K562 (cell line): ENCODE data around the gene FRMD4A. TPM values are rescaled to one million over a fixed set of nuclear protein-coding genes. Genes with fewer than 3 reads are reported as not detected.

Experiments
- ATAC-seq: fragments of 200-7000 bp; cut with Tn5 transposase; 3 replicates; pipeline ENCODE4 v1.9.1; 2020; ENCODE audit warnings: moderate library complexity
- BruUV-seq: library from RNA; stranded (reverse); fragments of 400-500 nt; replicated peaks from 2 replicates; lab custom pipeline; 2021; lab: Mats Ljungman, UMichigan
- CTCF ChIA-PET: fragments of 300-600 bp; formaldehyde crosslinking; extraction: SDS; loops from one replicate; lab custom pipeline; 2021; ENCODE audit warnings: low intra/inter-chr PET ratio; lab: Yijun Ruan, JAX
- POLR2A ChIA-PET: fragments of 300-600, 350-650 bp; sonication (Branson Sonifier 250); formaldehyde crosslinking; extraction: SDS; loops from one replicate; lab custom pipeline; 2021; ENCODE audit warnings: antibody characterized with exemption, inconsistent platforms; lab: Yijun Ruan, JAX
- DNase-seq, 4 experiments: peaks; one replicate each; pipeline versions ENCODE4 v3.0.0 to v3.0.0-alpha.2; 2011 to 2018; ENCODE audit warnings: low spot score in 3 of 4, mixed read lengths in 3 of 4; ENCODE audit errors: extremely low read depth in 1 of 4
- FAIRE-seq: peaks from 2 replicates; lab custom pipeline; 2011; peaks lifted over from hg19 to GRCh38; lab: Jason Lieb, UNC
- H2AFZ ChIP-seq: 2 replicates; pipeline ENCODE4 v1.6.0; 2011; ENCODE audit warnings: low read depth, low read length, control low read depth, inconsistent platforms
- H3K27ac ChIP-seq: fragments of 200-600 bp; 3 replicates; pipeline ENCODE4 v1.8.0; 2011; ENCODE audit warnings: low read depth, mild to moderate bottlenecking, control low read depth, inconsistent platforms, low read length, moderate library complexity, mixed read lengths; ENCODE audit errors: extremely low read depth
- H3K27me3 ChIP-seq, 2 experiments: fragments of 300-600 bp in 1 of 2; 2 replicates in 1 of 2; 3 replicates in 1 of 2; pipeline versions ENCODE4 v1.6.0 to v1.8.0; 2011; ENCODE audit warnings: inconsistent platforms in 2 of 2, low read length in 2 of 2, mild to moderate bottlenecking in 1 of 2, mixed read lengths in 1 of 2, moderate library complexity in 1 of 2; ENCODE audit not compliant: control insufficient read depth in 2 of 2, insufficient read depth in 2 of 2
- H3K36me3 ChIP-seq: fragments of 300-600 bp; 3 replicates; pipeline ENCODE4 v1.8.0; 2011; ENCODE audit warnings: mild to moderate bottlenecking, low read length, inconsistent platforms; ENCODE audit not compliant: control insufficient read depth, insufficient read depth
- H3K4me1 ChIP-seq, 2 experiments: fragments of 200-600 bp in 1 of 2; replicated peaks in 1 of 2; 2 replicates in 1 of 2; 3 replicates in 1 of 2; pipeline versions ENCODE4 v1.5.1 to v1.8.0; 2011; ENCODE audit warnings: inconsistent platforms in 2 of 2, low read length in 2 of 2, mild to moderate bottlenecking in 1 of 2, mixed read lengths in 1 of 2, moderate library complexity in 1 of 2; ENCODE audit not compliant: control insufficient read depth in 2 of 2, insufficient read depth in 2 of 2
- H3K4me2 ChIP-seq: 2 replicates; pipeline ENCODE4 v1.6.1; 2011; ENCODE audit warnings: low read length, control low read depth, inconsistent platforms, mixed read lengths; ENCODE audit not compliant: insufficient read depth
- H3K4me3 ChIP-seq: fragments of 200-600 bp; sonication (generic), shearing (Covaris generic); 2 replicates; pipeline ENCODE4 v1.5.1; 2016; ENCODE audit warnings: control low read depth, inconsistent platforms
- H3K79me2 ChIP-seq: fragments of 200-600 bp; 3 replicates; pipeline ENCODE4 v1.8.0; 2011; ENCODE audit warnings: low read length, inconsistent platforms; ENCODE audit not compliant: control insufficient read depth, insufficient read depth
- H3K9ac ChIP-seq, 2 experiments: 2 replicates each; pipeline versions ENCODE4 v1.6.0 to v1.6.1; 2011; ENCODE audit warnings: low read depth in 2 of 2, low read length in 2 of 2, control low read depth in 1 of 2, inconsistent platforms in 1 of 2, mild to moderate bottlenecking in 1 of 2, mixed read lengths in 1 of 2; ENCODE audit not compliant: insufficient read depth in 1 of 2
- H3K9me1 ChIP-seq: one replicate; pipeline ENCODE4 v1.6.0; 2011; ENCODE audit warnings: inconsistent platforms, mild to moderate bottlenecking, low read length, moderate library complexity; ENCODE audit not compliant: control insufficient read depth, insufficient read depth
- H3K9me3 ChIP-seq: replicated peaks from 2 replicates; pipeline ENCODE4 v1.5.1; 2011; ENCODE audit warnings: low read depth, low read length, inconsistent platforms; ENCODE audit not compliant: control insufficient read depth, insufficient read depth
- H4K20me1 ChIP-seq: replicated peaks from 2 replicates; pipeline ENCODE4 v1.6.1; 2011; ENCODE audit warnings: low read length, inconsistent platforms, mixed read lengths; ENCODE audit not compliant: control insufficient read depth, insufficient read depth
- COPS2 ChIP-seq: fragments of 450-650 bp; conservative IDR thresholded peaks from 2 replicates; pipeline ENCODE4 v1.6.1; 2016; ENCODE audit warnings: mild to moderate bottlenecking, moderate library complexity
- DMBX1 ChIP-seq: fragments of 250-450 bp; sonication (Bioruptor Pico); IDR thresholded peaks from 2 replicates; pipeline ENCODE4 v1.8.0; 2022; ENCODE audit warnings: inconsistent platforms, mild to moderate bottlenecking, moderate library complexity, borderline replicate concordance
- GATA2 ChIP-seq: sonication (generic); formaldehyde crosslinking; IDR thresholded peaks from 2 replicates; pipeline ENCODE4 v1.4.0; 2020; ENCODE audit warnings: mild to moderate bottlenecking, missing genetic modification reagents
- GTF2E2 ChIP-seq: fragments of 200-800 bp; sonication (Bioruptor generic); IDR thresholded peaks from 2 replicates; pipeline ENCODE4 v1.6.1; 2016; ENCODE audit warnings: missing genetic modification characterization, missing compliant biosample characterization
- HCFC1 ChIP-seq: IDR thresholded peaks from 2 replicates; pipeline ENCODE4 v1.6.1; 2012; ENCODE audit warnings: low read depth, low read length, improper control_type of control experiment
- MED1 ChIP-seq: sonication (generic); formaldehyde crosslinking; IDR thresholded peaks from 2 replicates; pipeline ENCODE4 v1.8.1; 2023; ENCODE audit warnings: missing genetic modification reagents, borderline replicate concordance
- PBX2 ChIP-seq, 2 experiments: IDR thresholded peaks in 1 of 2; conservative IDR thresholded peaks in 1 of 2; 2 replicates each; pipeline ENCODE4 v1.6.1; 2016; ENCODE audit warnings: low read depth in 2 of 2, mild to moderate bottlenecking in 1 of 2, missing compliant biosample characterization in 1 of 2, missing genetic modification characterization in 1 of 2, moderate library complexity in 1 of 2
- SUPT5H ChIP-seq: fragments of 450-650 bp; IDR thresholded peaks from 2 replicates; pipeline ENCODE4 v1.6.1; 2016
- ZNF589 ChIP-seq: fragments of 200-800 bp; sonication (Bioruptor generic); IDR thresholded peaks from 2 replicates; pipeline ENCODE4 v1.6.1; 2016; ENCODE audit warnings: low read depth, missing genetic modification characterization, missing compliant biosample characterization
- WGBS: fragments of 100-300 bp; shearing (Covaris generic); methylation state at CpG from one replicate; pipeline ENCODE4 v1.1.6; 2016; ENCODE audit warnings: low coverage, mixed read lengths; ENCODE audit not compliant: insufficient coverage; ENCODE audit errors: missing lambda C conversion rate; 5-methylcytosine and 5-hydroxymethylcytosine counted together
- in situ Hi-C: fragments of 300-500 bp; cut with MboI; formaldehyde crosslinking; loops from 4 replicates; pipeline ENCODE4 v1.15.0; 2018; ENCODE audit warnings: inconsistent platforms, mixed read lengths
- intact Hi-C: fragments of 100-400 bp; cut with micrococcal nuclease; formaldehyde crosslinking; loops from 2 replicates; pipeline ENCODE4 v1.14.2; 2022
- polyA plus RNA-seq, 8 experiments: library from polyadenylated mRNA; depleted of rRNA in 4 of 8; stranded (reverse) in 5 of 8; unstranded in 3 of 8; fragments of >200 nt; fragmentation: Nextera tagmentation in 2 of 8; fragmentation: Illumina TruSeq in 1 of 8; extraction: Ambion mirVana in 2 of 8; extraction: Trizol in 1 of 8; gene quantifications; 2 replicates each; pipeline versions ENCODE4 v1.2.1 to v1.2.3, GENCODE V29; 2011 to 2014; ENCODE audit warnings: inconsistent platforms in 1 of 8, missing spikeins in 1 of 8
- total RNA-seq, 7 experiments: library from RNA; depleted of rRNA in 6 of 7; stranded (reverse); fragments of >200 nt in 6 of 7; fragmentation: Illumina TruSeq in 2 of 7; extraction: Trizol in 2 of 7; gene quantifications; 2 replicates each; pipeline versions ENCODE4 v1.2.1 to v1.2.3, GENCODE V29; 2011 to 2021; ENCODE audit warnings: low replicate concordance in 1 of 7

FRMD4A gene
- total and polyA plus RNA-seq, 9 of the 15 experiments (the other 6 are each of a cell fraction or from before 2014, with no cell fraction given): 0.80 to 5.2 (median 3.0) TPM

- TF ChIP-seq GTF2E2 (no peak), SUPT5H (no peak), HCFC1 (no peak), ZNF589 (CRISPR knock-in tag) (no peak), GATA2 (CRISPR knock-in tag) (no peak), COPS2 (no peak), PBX2 (CRISPR knock-in tag; IDR thresholded peaks at IDR 0.05; ENCODE audit: low read depth) (no peak), PBX2 (tag; conservative IDR thresholded peaks at IDR 0.05; ENCODE audit: low read depth) (no peak)
- TF ChIP-seq, all 486 proteins: peak for 0
Measured at GRCh38 chr10:13684806-13685482, 645.8 kb downstream of the FRMD4A start (continued).

- BruUV-seq: no TSS peak
- in situ Hi-C loops (no loop called here), intact Hi-C loops (no loop called here)
- no peak for DNase-seq
- Histone ChIP-seq H3K36me3 (no peaks in the 10 kb centered on the region), H3K9ac (no peak overlapping the region), H2AFZ (no peak overlapping the region), H3K27me3 (no peaks in the 10 kb centered on the region), H3K9me3 (no peaks in the 10 kb centered on the region), H3K4me3 (no peak overlapping the region), H4K20me1 (no peaks in the 10 kb centered on the region), H3K9me1 (no peaks in the 10 kb centered on the region), H3K27ac (no peak overlapping the region), H3K4me1 (no peaks in the 10 kb centered on the region), H3K79me2 (no peaks in the 10 kb centered on the region), H3K4me2 (no peak overlapping the region)
- ATAC-seq: no peak
- ChIA-PET CTCF (no interaction called here), POLR2A (interaction anchor here (1.5 kb wide), 1 partner anchor 13 kb away, joined by 3 read pairs; no protein-coding TSS in a partner anchor)
- FAIRE-seq: no peak
- 57% methylated on average over 16 of the region's 17 CpGs for WGBS
- no peak for TF ChIP-seq MED1 (CRISPR knock-in tag)
- TF ChIP-seq DMBX1 (CRISPR knock-in tag): peak; percentile 33; the same call in 1 of the 2 replicates
Measured at GRCh38 chr10:13684252-13684791, 646.4 kb downstream of the FRMD4A start.
